Ascending aorta (tissue), 2 donors: Measurements from ENCODE around the gene CYP1A2. TPM values are rescaled to one million over a fixed set of nuclear protein-coding genes. Genes with fewer than 3 reads are reported as not detected.

ENCODE experiments used
- DNase-seq, 2 donors: peaks; one replicate each; pipeline ENCODE4 v3.0.0-alpha.2; 2019; ENCODE audit warnings: low spot score in 2 of 2
- H3K27ac ChIP-seq, 2 donors: fragments of 200-600 bp; sonication (generic); one replicate each; pipeline ENCODE4 v1.5.1; 2016 to 2017; ENCODE audit warnings: mild to moderate bottlenecking in 1 of 2
- H3K27me3 ChIP-seq: fragments of 200-600 bp; sonication (generic); one replicate; pipeline ENCODE4 v1.5.1; 2017
- H3K36me3 ChIP-seq, 2 donors: fragments of 200-600 bp; sonication (generic); one replicate each; pipeline ENCODE4 v1.5.1; 2016
- H3K4me1 ChIP-seq, 2 donors: fragments of 200-600 bp; sonication (generic); one replicate each; pipeline ENCODE4 v1.5.1; 2016 to 2017; ENCODE audit warnings: mild to moderate bottlenecking in 1 of 2
- H3K4me3 ChIP-seq, 2 donors: fragments of 200-600 bp; sonication (generic); one replicate each; pipeline ENCODE4 v1.5.1; 2016 to 2017; ENCODE audit warnings: mild to moderate bottlenecking in 1 of 2
- H3K9me3 ChIP-seq, 2 donors: fragments of 200-600 bp; sonication (generic); one replicate each; pipeline ENCODE4 v1.5.1; 2016
- intact Hi-C: fragments of 100-400 bp; cut with DNase I; formaldehyde crosslinking; loops from one replicate; pipeline ENCODE4 v1.15.1; 2023
- total RNA-seq: library from RNA; depleted of rRNA; stranded (reverse); fragments of >200 nt; gene quantifications from one replicate; pipeline ENCODE4 v1.1.0, GENCODE V29; 2016
- TF ChIP-seq, protein P1 (sequence below), 3 experiments: fragments of 200-600 bp in 2 of 3; fragments of 450-650 bp in 1 of 3; sonication (generic) in 2 of 3; IDR thresholded peaks; one replicate each; pipeline ENCODE4 v1.5.1; 2016 to 2019; ENCODE audit warnings: antibody characterized with exemption in 3 of 3, mild to moderate bottlenecking in 1 of 3, moderate library complexity in 1 of 3

Gene CYP1A2
- total RNA-seq, 1 donor from 2014 or later = not detected

DNA sequence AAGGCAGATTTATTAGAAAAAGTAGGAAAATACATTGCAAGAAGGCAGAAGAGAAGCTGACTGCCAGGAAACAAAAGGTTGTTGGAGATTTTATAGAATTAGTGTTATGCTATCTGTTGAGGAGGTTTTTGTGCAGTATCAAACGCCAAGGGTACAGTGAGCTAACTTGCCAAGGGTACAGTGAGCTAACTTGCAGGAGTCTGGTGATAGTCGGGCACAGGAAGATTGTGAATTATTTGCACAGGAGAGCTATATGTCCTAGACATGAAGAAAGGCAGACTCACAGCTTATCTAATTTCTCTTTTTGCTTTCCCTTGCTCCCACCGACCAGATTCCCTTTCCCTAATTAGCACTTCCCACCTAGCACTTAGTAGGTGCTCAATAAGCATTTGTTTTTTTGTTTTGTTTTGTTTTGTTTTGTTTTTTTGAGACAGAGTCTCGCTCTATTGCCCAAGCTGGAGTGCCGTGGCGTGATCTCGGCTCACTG, 30.6 kb downstream of the CYP1A2 start:
- H3K27me3 ChIP-seq = no peaks in the 10 kb centered on the region
- H3K36me3 ChIP-seq = no peaks in the 10 kb centered on the region
- H3K4me1 ChIP-seq = peaks cover 16 to 23% of the 10 kb centered on the region in 2 donors
- H3K9me3 ChIP-seq = no peaks in the 10 kb centered on the region
- no peak overlapping the region for H3K4me3 ChIP-seq
- intact Hi-C loops = no loop called here
- H3K27ac ChIP-seq = no peak overlapping the region
- DNase-seq = no peak
- TF ChIP-seq, protein P1, sequence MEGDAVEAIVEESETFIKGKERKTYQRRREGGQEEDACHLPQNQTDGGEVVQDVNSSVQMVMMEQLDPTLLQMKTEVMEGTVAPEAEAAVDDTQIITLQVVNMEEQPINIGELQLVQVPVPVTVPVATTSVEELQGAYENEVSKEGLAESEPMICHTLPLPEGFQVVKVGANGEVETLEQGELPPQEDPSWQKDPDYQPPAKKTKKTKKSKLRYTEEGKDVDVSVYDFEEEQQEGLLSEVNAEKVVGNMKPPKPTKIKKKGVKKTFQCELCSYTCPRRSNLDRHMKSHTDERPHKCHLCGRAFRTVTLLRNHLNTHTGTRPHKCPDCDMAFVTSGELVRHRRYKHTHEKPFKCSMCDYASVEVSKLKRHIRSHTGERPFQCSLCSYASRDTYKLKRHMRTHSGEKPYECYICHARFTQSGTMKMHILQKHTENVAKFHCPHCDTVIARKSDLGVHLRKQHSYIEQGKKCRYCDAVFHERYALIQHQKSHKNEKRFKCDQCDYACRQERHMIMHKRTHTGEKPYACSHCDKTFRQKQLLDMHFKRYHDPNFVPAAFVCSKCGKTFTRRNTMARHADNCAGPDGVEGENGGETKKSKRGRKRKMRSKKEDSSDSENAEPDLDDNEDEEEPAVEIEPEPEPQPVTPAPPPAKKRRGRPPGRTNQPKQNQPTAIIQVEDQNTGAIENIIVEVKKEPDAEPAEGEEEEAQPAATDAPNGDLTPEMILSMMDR (IDR thresholded peaks at IDR 0.05) = no peak

DNA sequence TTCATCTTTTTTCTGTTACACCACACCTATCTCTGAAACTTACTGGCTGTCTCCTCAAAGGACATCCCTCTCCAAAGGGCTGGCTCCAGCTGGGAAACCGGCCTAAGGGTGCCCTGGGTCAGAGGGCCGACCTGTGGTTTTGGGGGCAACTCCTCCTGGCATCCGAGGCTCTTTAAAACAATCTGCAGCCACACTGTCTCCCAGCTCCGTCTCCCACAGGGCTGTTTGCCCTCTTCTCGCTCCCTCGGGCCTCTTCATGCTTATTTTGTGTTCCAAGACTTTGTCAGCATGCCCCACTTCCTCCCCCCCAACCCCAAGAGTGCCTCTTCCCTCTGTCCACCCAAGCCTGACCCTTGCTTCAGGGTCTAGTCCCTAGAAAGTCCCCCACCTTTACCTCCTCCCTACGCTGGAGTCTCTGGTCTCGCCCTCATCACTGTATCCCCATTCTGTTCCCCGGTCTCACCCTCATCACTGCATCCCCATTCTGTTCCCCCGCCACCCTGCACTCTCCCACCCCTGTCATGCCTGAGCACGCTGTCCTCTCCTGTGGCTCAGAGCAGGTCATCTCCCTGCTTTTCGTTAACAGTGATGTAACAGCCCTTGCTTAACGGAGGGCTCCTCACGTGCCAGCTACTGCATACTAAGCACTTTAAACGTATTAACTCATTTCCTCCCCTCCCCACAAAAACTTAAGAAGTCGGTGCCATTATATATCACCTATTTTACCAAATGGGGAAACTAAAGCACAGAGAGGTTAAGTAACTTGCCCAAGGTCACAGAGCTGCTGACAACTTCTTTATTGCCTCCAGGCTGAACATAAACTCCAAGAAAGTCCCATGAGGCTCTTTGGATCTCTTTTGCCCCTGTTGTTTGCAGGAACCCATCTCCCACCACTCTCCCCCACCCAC, 32.1 kb downstream of the CYP1A2 start:
- no peaks in the 10 kb centered on the region for H3K27me3 ChIP-seq
- H3K27ac ChIP-seq = no peak overlapping the region
- intact Hi-C loops = loop anchor here (5.0 kb wide), 2 partner anchors 157 to 238 kb away; partner anchors contain the start of genes ARID3B and COX5A
- no peaks in the 10 kb centered on the region for H3K9me3 ChIP-seq
- TF ChIP-seq, protein P1 (IDR thresholded peaks at IDR 0.05) = no peak
- peaks cover 19 to 33% of the 10 kb centered on the region in 2 donors for H3K4me1 ChIP-seq
- DNase-seq = no peak
- no peaks in the 10 kb centered on the region for H3K36me3 ChIP-seq
- H3K4me3 ChIP-seq = peak overlapping the region; percentile 89 to 95

DNA sequence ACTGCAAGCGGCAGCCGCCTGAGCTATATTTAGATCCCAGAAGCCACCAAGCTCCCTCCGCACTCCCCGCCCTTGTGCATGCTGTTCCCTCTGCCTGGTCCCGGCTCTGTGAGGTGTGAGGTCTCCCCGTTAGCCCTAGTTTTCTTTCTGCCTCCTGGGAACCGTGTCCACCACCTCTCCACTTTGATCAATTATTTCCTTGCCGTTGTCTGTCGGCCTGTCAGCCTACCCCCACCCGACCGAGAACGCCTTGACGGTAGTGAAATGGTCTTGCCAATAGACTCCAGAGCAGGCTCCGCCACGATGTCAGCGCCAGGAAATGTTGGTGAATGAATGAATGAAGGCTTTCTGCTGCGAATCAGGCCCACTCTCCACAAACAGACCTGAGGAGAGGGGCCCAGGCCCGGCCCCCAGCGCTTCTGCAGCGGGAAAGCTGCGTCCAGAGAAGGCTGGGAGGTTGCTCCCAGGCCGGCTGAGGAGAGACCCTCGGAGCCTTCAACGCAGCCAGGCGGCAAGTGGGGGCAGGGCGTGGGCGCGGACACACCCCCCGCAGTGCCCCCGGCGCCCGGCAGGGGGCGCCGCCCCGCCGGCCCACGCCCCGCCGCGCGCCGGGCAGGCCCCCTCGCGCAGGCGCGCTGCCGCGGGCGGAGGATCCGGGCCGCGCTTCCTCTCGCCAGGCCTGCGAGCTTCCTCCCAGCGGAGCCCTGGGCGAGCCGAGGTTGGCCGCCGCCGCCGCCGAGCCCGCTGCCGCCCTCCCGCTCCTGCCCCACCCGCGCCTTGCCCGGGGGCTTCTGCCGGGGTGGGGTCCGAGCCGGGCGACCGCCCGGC, 33.0 kb downstream of the CYP1A2 start, which contains the start of gene CSK:
CSK (plus strand) TSS at position 650 of the 828 bp plus-strand sequence. CDS start 16,218 bp downstream, outside the sequence.
- Histone ChIP-seq H3K9me3 (no peaks in the 10 kb centered on the region), H3K27ac (peak within 1 kb of the TSS; percentile 76 to 78), H3K36me3 (no peaks in the 10 kb centered on the region), H3K27me3 (no peaks in the 10 kb centered on the region), H3K4me1 (peaks cover 24 to 39% of the 10 kb centered on the region in 2 donors), H3K4me3 (peak within 1 kb of the TSS; percentile 89 to 95)
- DNase-seq = peak in 1 of 2 donors; percentile 80
- intact Hi-C loops = loop anchor here (1.0 to 5.0 kb wide), 4 partner anchors 19 to 239 kb away; partner anchors contain the start of genes ARID3B and COX5A
- TF ChIP-seq, protein P1 (IDR thresholded peaks at IDR 0.05) = peak; percentile 37 to 88 (median 52)

DNA sequence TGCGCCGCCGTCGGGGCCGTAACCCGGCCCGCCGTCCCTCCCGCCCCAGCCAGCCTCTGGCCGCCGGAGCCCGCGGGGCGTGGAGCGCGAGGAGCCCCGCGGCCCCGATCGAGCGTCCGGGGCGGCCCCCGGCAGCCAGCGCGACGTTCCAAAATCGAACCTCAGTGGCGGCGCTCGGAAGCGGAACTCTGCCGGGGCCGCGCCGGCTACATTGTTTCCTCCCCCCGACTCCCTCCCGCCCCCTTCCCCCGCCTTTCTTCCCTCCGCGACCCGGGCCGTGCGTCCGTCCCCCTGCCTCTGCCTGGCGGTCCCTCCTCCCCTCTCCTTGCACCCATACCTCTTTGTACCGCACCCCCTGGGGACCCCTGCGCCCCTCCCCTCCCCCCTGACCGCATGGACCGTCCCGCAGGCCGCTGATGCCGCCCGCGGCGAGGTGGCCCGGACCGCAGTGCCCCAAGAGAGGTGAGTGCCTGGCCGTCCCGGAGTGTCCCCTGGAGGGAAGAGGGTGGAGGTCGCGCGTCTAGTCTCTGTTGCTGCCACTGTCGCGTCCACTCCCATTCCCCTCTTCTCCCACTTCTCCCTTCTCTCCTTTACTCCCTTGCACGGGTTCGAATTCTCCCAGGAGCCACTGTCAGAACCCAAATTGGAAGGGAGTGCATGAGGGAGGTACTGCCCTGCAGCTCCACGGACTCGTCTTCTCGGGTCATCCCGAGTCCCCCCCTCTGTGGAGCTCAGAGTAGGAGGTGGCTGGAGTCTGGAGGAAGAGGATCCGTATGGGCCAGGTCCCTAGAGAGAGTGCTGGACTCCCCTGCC, 33.8 kb downstream of the CYP1A2 start:
- H3K9me3 ChIP-seq = no peaks in the 10 kb centered on the region
- H3K36me3 ChIP-seq = no peaks in the 10 kb centered on the region
- H3K27me3 ChIP-seq = no peaks in the 10 kb centered on the region
- no peak for DNase-seq
- TF ChIP-seq, protein P1 (IDR thresholded peaks at IDR 0.05) = no peak
- peaks cover 27 to 48% of the 10 kb centered on the region in 2 donors for H3K4me1 ChIP-seq
- peak overlapping the region; percentile 76 to 78 for H3K27ac ChIP-seq
- intact Hi-C loops = loop anchor here (1.0 to 5.0 kb wide), 4 partner anchors 18 to 240 kb away; partner anchors contain the start of genes ARID3B and COX5A
- H3K4me3 ChIP-seq = peak overlapping the region; percentile 89 to 95
